SU-DHL-6 (cell line): ENCODE measurements around the gene HEATR5A.

Experiments used
- EZH2phosphoT487 ChIP-seq: fragments of 200-600 bp; sonication (generic), shearing (Covaris generic); conservative IDR thresholded peaks from 2 replicates; pipeline ENCODE4 v1.6.1; 2018; ENCODE audit warnings: mild to moderate bottlenecking, antibody characterized with exemption, low read length, moderate library complexity, mixed read lengths
- TF ChIP-seq, protein P1 (sequence below): fragments of 200-600 bp; sonication (generic); IDR thresholded peaks from one replicate; pipeline ENCODE4 v1.5.1; 2017; ENCODE audit warnings: antibody characterized with exemption, mild to moderate bottlenecking, low read length, moderate library complexity; ENCODE audit not compliant: insufficient read depth, poor library complexity, severe bottlenecking

DNA sequence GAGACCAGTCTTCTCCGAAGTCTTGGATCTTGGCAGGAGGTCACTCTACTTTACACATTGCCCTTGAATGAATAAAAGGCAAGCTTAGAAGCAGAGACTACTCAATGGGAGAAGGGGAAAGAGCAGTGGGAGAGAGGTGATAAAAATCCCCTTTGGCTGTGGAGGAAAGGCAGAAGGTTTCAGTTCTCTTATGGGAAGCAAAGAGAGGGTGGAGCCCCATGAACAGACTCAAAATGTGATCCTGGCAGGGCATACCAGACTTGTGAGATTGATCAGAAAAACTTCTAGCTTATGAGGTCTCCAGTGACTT, 163.2 kb downstream of the HEATR5A start:
- TF ChIP-seq, protein P1, sequence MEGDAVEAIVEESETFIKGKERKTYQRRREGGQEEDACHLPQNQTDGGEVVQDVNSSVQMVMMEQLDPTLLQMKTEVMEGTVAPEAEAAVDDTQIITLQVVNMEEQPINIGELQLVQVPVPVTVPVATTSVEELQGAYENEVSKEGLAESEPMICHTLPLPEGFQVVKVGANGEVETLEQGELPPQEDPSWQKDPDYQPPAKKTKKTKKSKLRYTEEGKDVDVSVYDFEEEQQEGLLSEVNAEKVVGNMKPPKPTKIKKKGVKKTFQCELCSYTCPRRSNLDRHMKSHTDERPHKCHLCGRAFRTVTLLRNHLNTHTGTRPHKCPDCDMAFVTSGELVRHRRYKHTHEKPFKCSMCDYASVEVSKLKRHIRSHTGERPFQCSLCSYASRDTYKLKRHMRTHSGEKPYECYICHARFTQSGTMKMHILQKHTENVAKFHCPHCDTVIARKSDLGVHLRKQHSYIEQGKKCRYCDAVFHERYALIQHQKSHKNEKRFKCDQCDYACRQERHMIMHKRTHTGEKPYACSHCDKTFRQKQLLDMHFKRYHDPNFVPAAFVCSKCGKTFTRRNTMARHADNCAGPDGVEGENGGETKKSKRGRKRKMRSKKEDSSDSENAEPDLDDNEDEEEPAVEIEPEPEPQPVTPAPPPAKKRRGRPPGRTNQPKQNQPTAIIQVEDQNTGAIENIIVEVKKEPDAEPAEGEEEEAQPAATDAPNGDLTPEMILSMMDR, result no peak
- no peak for TF ChIP-seq EZH2phosphoT487
